HG03280 (cell line): ENCODE results near the gene UBXN11.

Experiments
- ATAC-seq: cut with Tn5 transposase; IDR thresholded peaks from one replicate; pipeline ENCODE4 v1.9.1; 2021; ENCODE audit warnings: mild to moderate bottlenecking, moderate library complexity; ENCODE audit not compliant: unreplicated experiment

Gene UBXN11

DNA sequence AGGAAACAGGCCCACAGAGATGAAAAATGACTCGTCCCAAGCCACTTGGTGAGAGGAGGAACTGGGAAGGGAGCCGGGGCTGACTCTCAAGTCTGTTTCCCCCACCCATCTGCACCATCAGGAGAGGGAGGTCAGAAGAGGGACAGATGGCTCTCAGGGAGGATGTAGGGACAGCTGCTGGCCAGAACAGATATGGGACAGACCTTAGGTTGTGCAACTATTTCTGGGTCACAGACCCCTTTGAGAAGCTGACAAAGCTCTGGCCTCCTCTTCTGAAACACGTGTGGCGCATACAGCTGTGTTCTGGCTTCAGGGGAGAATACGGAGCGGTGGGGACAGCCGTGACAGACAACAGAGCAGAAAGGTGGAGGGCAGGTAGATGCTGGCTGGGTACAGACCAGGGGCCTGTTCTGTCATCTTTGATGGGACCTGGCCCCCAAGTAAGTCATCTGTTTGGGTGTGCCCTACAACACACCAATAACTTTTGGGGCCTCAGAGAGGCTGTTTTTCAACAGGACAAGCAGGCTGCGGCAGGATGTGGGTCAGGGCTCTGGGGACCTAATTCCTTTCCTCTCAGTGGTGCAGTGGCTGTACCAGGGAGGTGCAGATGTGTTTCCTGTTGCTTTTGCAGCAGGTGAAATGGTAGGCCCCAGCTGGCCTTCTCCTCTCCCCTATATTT is 19.3 kb downstream of the UBXN11 start:
- ATAC-seq: no peak

DNA sequence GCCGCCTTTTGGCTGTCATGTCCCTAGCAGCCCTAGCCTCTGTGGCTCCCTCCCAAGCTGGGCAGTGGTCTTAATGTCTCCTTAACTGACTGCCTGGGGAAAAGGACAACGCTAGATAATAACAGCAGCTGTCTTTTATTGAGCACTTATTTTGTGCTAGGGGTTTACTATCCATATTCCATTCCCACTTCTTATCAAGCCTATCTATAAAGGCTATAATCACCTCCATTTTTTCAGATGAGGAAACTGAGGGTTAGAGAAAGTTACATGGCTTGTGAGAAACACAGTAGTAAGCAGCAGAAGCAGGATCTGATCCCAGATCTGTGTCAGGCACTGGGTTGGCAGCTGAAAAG is 20.4 kb downstream of the UBXN11 start:
- ATAC-seq: no peak

DNA sequence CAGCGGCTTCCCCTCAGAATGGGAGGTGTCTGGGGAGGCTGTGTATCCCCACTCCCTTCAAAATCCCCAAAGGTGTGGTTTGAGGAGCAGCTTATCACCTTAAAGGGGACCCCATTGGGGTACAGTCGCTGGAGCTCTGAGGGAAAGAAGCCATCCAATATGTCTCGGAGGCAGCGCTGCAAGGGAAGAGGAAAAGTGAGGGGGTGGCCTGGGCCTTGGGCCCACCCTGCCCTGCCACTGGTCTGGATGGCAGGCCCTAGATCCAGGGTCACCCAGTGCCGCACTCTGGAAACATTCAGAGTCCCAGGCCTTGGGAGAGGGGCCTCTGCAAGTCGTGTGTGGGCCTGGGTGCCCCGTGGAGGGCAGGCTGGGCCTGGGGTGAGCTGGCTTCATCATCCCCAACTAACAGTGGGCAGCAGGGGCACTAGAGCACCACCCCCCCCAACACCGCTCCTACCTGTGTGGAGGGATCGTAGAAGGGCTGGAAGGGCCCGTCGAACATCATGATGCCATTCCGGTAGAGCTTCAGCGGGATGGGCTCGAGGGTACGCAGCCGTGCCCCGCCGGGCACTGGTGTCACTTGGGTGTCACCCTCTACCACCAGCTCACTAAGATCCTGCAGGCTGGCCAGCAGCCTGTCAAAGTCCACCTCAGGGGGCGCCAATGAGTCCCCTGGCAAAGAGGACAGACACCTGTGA is 20.9 kb downstream of the UBXN11 start:
- no peak for ATAC-seq

DNA sequence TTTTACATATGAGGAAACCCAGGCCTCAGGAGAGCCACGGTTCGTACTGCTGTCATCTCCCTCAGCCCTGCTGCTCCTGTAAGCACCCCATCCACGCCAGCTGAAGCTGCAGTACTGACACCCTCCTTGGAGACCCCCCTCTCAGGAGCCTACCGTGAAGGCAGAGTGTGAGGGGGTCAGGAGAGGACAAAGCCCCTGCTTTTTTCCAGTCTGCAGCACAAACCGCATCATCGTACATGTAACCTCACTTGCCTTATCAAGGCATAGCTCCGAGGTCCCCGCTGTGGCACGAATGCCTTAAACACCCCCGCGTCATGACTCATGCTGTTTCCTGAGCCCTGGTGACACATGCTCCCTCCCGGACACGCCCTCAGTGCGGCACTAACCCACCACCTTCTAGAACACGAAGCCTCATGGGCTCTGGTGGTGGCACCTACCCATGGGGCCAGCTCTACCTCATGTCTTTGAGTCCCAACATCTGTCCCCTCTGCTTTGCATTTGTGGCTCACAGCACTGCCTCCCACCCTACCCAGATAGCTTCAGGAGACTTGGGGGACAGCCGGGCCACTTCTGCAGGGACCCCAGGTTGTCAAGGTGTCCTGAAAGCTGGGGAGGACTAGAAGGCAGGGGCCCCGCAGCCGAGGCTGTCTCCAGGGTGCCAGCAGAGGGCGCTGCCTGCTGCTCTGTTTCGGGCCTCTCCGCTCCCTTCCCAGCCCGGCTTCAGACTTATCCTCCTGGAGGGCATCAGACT is 21.7 kb downstream of the UBXN11 start:
- ATAC-seq: no peak

DNA sequence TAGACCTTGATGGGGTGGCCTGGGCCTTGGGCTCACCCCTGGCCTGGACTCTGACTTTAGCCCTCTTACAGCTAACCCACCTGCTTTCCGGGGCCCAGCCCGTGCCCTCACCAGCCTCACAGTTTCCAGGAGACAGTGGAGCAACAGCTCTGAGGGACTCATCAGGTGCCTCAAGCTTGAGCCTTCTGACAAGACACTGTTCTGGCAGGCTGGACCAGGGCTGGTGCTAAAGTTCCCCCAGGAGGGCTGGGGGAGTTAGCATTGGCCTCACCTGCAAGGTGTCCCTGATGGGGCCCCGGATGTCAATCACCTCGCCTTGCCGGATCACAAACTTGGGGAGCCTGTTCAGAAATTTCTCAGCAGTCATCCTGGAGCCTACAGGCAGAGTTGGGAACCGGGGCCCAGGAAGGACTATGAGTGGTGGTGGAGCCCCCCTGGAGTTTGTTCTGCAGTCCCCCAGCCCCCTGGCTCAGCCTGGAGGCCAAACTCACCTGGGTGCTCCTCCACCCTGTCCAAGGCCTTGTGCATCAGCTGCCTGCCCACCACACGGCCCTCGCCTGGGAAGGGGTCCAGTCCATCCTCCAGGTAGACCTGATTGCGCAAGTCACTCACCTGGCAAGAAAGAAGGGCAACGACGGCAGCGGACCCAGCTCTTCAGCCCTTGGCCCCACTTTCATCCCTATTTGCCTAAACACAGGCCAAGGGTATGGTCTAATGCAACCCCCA is 22.4 kb downstream of the UBXN11 start:
- ATAC-seq: no peak

DNA sequence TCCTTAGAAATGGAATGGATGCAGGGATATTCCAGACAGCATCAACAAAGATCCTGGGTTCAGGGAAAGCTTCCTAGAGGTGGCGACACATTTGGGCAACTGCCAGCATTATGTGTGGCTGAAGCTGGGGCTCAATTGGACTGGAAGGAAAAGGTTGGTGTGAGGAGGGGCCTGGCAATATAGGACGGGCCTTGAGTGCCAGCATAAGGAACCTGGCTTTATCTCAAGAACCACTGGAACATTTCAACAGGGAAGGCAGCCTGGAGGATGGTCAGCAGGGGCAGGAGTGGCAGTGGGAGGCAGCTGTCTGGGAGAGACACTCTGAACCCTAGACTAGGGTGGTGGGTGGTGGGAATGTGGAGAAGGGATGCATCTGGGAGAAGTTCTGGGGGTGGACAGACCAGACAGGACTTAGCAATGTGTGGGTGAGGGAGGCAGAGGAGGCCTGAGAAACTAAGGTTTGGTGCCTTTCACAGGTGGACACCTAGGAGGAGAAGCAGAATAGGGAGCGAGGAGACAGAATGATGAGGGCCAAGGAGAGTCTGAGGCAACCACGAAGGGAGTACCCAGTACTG is 23.1 kb downstream of the UBXN11 start:
- ATAC-seq: no peak

DNA sequence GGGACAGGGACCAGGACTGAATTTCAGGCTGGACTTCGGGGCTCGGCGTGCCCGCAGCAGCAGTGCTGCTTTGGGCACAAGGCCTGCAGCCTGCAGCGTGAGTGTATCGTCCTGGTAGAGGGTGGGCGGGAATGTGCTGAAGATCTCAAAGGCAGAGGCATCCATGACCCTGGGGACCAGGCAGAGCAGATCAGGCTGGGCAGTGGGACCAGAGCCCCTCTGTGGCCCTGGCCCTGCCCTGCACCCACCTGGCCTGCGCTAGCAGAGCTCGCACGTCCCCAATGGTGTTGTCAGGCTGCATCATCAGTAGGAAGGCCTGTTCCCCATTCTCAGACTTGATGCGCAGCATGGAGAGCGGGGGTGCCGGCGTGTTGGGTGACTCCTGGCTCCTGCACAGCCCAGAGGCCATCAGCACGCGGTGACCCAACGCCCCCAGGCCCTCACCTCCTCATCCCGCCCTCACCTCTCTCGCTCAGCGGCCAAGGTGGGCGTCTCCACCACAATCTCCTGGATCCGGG is 24.0 kb downstream of the UBXN11 start:
- ATAC-seq: no peak

DNA sequence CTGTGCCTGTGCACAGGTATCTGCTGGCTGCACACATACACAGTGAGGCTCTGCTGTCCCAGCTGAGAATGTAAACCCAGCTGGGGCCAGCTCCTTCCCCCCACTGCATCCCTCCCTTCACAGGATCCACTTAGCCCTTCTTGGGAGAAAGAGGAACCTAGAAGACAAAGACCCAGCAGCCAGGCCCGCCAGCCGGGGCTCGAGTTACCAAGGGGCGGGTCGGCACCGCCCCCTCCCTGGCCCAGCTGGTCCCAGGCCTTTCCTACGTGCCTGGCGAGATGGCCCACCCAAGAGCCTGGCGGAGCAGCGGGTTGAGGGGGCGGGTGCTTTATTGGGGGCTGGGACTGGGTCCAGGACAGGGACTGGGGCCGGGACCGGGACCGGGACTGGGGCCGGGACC is 24.5 kb downstream of the UBXN11 start:
- ATAC-seq: no peak

DNA sequence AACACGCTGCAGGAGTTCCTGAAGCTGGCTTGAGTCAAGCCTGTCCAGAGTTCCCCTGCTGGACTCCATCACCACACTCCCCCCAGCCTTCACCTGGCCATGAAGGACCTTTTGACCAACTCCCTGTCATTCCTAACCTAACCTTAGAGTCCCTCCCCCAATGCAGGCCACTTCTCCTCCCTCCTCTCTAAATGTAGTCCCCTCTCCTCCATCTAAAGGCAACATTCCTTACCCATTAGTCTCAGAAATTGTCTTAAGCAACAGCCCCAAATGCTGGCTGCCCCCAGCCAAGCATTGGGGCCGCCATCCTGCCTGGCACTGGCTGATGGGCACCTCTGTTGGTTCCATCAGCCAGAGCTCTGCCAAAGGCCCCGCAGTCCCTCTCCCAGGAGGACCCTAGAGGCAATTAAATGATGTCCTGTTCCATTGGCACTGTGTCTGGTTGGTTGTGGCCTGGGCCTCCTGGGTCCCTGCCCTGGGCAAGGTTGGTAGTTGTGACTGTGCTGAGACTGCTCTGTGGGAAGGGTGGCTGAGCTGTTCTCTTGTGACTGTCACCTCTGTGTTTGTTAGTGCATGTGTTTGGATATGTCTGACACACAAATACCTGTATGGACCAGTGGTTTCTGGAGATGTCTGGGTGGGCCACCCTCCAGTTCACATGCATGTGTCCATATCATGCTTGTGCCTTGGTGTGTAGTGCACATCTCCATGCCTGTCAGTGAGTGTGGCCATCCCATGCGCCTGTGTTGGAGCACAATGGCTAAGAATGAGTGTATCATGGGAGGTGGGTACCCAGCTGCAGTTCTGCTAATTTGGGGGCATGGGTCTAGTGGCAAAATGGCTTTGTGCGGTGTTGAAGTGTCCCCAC is 25.1 kb downstream of the UBXN11 start:
- ATAC-seq: no peak

DNA sequence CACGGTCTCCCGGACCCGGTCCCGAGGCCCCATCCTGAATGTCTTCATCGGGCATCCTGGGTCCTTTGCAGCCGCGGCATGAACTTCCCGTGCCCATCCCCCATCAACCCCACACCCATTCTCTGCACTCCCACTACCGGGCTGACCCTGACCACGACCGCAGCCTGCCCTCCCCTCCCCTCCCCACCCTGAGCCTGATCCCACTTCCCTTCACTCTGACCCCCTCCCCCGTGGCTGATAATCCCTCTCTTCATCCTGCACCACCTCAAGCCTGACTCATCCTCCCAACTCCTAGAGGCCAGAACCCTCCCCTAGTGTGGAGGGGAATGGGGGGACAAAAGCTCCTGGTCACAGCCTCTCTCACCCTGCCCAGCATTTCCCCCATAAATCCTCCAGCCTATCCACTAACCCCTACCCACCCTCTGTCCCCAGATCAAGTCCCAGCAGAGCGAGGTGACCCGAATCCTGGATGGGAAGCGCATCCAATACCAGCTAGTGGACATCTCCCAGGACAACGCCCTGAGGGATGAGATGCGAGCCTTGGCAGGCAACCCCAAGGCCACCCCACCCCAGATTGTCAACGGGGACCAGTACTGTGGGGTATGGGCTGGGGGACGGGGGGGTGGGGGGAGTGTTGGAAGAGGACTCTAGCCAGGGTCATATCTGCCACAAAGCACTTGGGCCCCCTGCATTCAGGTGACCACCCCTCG is 25.9 kb downstream of the UBXN11 start:
- ATAC-seq: no peak

DNA sequence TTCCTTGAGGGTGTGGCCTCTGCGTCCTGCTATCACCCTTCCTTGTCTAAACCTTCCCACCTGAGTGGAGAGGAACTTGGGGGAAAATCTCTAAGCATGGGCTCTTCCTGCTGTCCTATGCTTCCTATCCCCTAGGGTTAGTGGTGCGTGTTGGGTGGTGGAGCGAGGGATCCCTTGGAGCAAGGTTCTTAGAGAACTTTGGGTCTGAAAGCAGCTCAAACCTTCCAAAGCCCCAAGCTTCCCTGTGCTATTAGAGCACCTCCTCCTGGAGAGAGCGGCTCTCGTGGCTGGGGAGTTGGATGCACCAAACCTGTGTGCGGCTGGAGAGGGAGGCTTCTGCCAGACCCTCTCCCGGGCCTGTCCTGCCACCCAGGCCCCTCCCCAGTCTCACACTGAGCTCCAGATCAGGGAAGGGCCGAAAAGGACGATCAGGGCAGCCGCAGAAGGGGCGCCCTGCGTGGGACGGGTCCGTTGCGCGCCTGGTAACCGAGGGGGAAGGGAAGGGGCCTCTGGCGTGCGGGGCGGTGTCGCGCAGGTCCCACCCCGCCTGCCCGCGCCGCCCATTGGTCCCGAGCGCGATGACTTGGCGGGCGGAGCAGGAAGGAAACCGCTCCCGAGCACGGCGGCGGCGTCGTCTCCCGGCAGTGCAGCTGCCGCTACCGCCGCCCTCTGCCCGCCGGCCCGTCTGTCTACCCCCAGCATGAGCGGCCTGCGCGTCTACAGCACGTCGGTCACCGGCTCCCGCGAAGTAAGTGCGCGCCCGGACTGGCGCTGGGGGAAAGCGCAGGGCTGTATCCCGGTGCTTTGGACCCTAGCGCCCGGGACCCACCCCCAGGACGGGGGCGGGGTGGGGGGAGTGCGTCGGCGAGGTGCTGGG is 26.7 kb downstream of the UBXN11 start, which contains the start of gene SH3BGRL3:
SH3BGRL3 (plus strand) TSS at position 631 of the 877 bp plus-strand sequence; CDS start at position 701, 70 bp downstream.
- peak; percentile 66 for ATAC-seq

DNA sequence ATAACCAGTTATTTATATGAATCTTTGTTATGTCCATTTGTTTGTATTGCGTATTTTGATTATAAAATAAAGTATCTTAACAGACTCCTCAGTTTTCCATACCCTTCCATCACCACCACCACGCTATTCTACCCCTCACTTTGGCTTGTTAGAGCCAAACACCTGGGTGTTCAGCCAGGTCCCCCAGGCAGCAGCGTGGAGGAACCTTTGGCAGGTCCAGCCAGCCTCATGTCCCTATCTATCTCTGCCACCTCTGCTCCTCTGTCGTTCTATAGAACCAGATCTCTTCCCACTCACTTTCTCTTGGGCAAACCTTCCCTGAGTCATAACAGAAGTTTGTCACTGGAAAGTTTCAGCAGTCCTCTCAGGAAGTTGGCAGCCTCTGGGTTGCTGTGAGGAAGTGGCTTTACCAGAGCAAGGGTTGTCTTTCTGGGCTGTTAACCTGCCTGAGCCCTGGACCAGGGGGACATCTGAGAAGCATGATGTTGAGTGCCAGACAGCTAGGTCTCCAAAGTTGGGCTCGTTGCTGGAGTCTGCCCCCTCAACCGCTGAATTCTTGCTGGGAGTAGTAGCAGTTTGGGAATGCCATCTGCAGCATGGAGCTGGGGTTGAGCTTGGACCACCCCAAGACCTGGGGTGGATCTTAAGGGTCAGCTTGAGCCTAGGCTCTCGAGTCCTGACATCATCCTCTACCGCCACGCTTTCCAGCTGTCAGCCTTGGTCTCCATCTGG is 27.5 kb downstream of the UBXN11 start:
- ATAC-seq: no peak

DNA sequence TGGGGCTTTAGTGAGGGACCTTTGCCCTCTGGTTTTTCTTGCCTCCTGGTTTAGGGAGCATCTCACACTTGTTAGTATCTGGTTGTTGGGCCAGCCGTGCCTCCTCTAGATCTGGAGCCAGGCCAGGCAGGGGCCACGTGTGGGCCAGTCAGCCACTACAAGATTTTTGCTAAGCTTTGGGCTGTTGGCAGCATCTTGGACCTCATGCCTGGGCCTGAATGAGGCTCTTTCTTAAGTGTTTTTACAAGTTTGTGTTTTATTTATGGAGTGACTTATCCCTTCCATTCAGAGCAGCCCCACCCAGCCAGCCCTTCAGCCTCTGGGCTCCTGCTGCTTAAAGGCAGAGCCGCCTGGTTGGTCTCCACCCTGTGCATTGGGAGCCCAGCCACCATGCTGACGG is 28.1 kb downstream of the UBXN11 start:
- ATAC-seq: no peak

DNA sequence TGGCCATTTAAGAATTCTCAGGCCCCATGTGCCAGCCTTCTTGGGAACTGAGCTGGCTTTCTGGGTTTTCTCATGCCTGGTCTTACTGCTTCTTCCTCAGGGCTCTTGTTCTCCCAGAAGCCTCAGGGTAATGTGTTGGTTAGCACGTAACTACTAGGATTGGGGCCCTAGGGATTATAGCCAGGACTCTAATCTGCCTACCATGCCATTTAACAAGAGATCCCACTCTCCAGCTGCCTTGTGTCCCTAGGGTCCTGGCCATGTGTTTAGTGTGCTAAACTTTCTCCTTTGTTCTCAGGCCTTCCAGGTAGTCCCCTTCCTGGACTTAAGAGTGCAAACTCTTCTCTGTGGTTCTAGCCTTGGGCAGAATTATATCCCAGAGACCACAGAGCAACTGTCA is 28.7 kb downstream of the UBXN11 start:
- ATAC-seq: no peak

DNA sequence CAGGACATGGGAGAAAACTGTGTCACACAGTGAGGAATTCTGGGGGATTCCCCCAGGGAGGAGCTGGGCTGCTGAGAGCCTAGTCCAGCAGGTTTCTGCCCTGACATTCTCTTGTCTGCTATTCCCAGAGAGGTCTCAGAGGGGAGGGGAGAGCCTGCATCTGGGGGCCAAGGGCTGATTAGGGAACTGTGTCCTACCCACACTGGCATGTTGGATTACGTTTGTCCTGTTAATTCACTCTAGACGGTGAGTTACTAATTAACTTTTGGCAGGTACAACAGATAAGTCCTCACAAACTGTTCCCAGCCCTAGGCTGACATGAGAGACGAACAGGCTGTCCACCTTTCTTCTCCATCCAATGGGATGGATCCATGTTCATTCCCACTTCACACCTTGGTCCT is 29.2 kb downstream of the UBXN11 start:
- ATAC-seq: no peak

DNA sequence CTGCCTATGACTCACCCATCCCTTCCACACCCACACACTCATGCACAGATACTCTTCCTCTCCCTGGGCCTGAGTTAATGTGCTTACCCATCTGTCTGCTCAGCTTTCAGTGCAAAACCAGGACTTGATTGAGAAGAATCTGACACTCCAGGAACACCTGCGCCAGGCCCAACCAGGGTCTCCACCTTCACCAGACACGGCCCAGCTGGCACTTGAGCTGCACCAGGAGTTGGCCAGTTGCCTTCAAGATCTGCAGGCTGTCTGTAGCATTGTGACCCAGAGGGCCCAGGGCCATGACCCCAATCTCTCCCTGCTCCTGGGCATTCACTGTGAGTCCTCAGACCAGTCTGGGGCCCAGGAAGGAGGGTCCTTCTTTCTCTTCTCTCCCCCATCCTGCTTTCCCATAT is 30.0 kb downstream of the UBXN11 start:
- ATAC-seq: no peak

DNA sequence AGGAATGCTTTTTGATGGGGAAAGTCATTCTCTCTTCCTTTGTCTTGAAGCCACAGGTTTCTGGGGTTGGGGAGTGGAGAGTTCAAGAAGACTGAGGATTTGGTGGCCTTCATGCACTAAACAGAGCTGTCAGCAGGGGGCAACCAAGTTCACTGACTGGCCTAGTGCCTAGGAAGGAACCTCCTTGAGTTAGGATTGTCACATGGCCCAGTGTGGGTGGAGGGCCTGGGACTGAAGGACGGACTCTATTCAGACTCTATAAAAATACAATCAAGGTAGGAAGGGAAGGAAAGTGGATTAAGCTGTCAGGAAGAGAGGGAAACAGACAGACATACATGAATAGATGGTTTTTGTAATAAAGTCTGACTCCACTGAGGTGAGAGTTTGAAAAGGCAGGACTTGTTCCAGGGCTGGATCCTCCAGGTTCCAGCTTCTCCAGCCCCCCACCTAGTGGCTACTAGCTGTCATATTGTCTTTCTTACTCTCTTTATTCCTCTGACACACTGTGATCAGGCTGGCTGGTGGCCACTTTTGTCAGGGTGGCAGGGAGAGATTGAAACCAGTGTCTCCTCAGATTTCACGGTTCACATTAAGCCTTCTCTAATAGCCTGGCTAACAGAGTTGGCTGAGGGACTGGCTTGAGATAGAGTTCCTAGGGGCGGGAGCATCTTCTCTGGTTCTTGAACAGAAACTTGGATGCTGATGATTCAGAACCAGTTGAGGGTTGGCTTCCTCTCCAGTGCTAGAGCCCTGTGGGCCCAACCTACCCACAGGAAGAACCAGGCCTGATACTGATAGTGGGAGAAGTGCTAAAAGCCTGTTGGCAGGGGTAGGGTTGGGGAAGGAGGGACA is 30.6 kb downstream of the UBXN11 start:
- no peak for ATAC-seq
